Stimulated activated CD4-positive, alpha-beta T cell treated with anti-CD3 and anti-CD28 coated beads, Interleukin-2, amount 100 ng/mL, for 24 hours (primary cell): Measurements from ENCODE around the gene BTBD16.
A peak's percentile ranks its signal among the peaks of the same experiment; 100 is the strongest.

Experiments
- DNase-seq, 2 donors: peaks; one replicate each; pipeline ENCODE4 v3.0.0-alpha.2; 2020

BTBD16 gene

GRCh38 chr10:122323941-122324675 is 53.0 kb downstream of the BTBD16 start:
- no peak for DNase-seq

GRCh38 chr10:122325235-122325634 is 54.1 kb downstream of the BTBD16 start:
- DNase-seq, result no peak

- no peak for DNase-seq
Measured at GRCh38 chr10:122326385-122326784, 55.3 kb downstream of the BTBD16 start.

GRCh38 chr10:122326806-122327205 is 55.7 kb downstream of the BTBD16 start:
- no peak for DNase-seq

- DNase-seq, result peak in 1 of 2 donors; percentile 8
Measured at GRCh38 chr10:122327237-122328206, 56.4 kb downstream of the BTBD16 start.

- DNase-seq, result no peak
Measured at GRCh38 chr10:122328676-122329075, 57.6 kb downstream of the BTBD16 start.

- no peak for DNase-seq
Measured at GRCh38 chr10:122329416-122329815, 58.3 kb downstream of the BTBD16 start.

GRCh38 chr10:122331100-122331499 is 60.0 kb downstream of the BTBD16 start:
- no peak for DNase-seq

GRCh38 chr10:122331615-122332446 is 60.7 kb downstream of the BTBD16 start:
- DNase-seq, result no peak

- DNase-seq, result peak in 1 of 2 donors; percentile 8
Measured at GRCh38 chr10:122333037-122333436, 61.9 kb downstream of the BTBD16 start.

GRCh38 chr10:122336332-122336731 is 65.2 kb downstream of the BTBD16 start:
- no peak for DNase-seq

GRCh38 chr10:122336961-122337360 is 65.9 kb downstream of the BTBD16 start:
- peak in 1 of 2 donors; percentile 4 for DNase-seq

- DNase-seq, result peak in 1 of 2 donors; percentile 9
Measured at GRCh38 chr10:122338609-122339441, 67.7 kb downstream of the BTBD16 start.

GRCh38 chr10:122341141-122341810 is 70.2 kb downstream of the BTBD16 start:
- no peak for DNase-seq

- peak; percentile 49 to 67 for DNase-seq
Measured at GRCh38 chr10:122342293-122343134, 71.4 kb downstream of the BTBD16 start.

- no peak for DNase-seq
Measured at GRCh38 chr10:122343135-122343800, 72.2 kb downstream of the BTBD16 start.

GRCh38 chr10:122343936-122344335 is 72.8 kb downstream of the BTBD16 start:
- no peak for DNase-seq

- DNase-seq, result no peak
Measured at GRCh38 chr10:122344741-122345258, 73.7 kb downstream of the BTBD16 start.

GRCh38 chr10:122346326-122346950 is 75.3 kb downstream of the BTBD16 start:
- no peak for DNase-seq
